Activated gamma-delta T cell (primary cell): ENCODE measurements around the gene CCT5.
"Not testable (repeated sequence)": the region's sequence is repeated elsewhere in the genome, so short reads cannot be mapped to it uniquely, and the experiment has no call there.

Source experiments
- DNase-seq: peaks from one replicate; lab custom pipeline; 2025; lab: John Stamatoyannopoulos, UW

CCT5 gene

GRCh38 chr5:10277773-10278630 lies 27.9 kb downstream of the CCT5 start:
- DNase-seq: no peak

GRCh38 chr5:10278658-10279279 lies 28.7 kb downstream of the CCT5 start:
- DNase-seq: no peak

DNA sequence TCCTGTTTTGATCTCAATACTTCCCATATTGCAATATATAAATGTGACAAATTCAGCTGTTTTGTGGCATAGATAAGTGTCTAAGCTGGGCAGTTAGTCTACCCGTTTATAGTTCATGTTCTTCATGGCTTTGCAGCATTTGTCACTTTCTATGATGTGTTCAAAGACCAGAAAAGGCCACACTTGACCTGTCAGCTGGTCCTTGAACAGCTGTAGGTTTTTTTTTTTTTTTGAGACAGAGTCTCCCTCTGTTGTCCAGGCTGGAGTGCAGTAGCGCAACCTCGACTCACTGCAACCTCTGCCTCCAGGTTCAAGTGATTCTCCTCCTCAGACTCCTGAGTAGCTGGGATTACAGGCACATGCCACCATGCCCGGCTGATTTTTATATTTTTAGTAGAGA lies 29.2 kb downstream of the CCT5 start:
- DNase-seq: no peak

DNA sequence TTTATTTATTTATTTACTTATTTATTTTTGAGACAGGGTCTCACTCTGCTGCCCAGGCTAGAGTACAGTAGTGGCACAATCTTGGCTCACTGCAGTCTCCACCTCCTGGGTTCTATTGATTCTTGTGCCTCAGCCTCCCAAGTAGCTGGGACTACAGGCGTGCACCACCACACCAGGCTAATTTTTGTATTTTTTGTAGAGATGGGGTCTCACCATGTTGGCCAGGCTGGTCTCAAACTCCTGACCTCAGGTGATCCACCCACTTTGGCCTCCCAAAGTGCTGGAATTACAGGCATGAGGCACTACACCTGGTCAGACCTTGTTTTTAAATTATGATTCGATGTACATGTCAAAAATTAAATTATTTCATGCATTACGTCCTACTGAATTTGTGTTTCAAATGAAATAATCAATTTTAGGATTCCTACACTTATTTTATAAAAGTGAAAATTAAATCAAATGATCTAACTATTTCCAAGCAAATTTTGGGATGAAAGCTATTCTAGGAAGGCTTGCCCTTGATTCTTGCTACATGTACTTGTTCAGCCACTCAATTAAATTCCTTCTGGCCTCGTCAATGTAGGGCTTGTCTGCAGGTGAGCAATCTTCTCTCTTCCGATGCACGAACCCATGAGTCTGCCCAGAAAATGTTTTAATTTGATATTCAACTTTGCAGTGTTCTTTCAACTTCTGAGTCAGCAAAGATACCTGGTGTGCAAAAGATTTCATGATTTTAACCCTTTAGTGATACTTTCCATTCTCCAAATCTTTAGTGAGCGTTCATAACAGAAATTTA lies 30.0 kb downstream of the CCT5 start:
- no peak for DNase-seq

DNA sequence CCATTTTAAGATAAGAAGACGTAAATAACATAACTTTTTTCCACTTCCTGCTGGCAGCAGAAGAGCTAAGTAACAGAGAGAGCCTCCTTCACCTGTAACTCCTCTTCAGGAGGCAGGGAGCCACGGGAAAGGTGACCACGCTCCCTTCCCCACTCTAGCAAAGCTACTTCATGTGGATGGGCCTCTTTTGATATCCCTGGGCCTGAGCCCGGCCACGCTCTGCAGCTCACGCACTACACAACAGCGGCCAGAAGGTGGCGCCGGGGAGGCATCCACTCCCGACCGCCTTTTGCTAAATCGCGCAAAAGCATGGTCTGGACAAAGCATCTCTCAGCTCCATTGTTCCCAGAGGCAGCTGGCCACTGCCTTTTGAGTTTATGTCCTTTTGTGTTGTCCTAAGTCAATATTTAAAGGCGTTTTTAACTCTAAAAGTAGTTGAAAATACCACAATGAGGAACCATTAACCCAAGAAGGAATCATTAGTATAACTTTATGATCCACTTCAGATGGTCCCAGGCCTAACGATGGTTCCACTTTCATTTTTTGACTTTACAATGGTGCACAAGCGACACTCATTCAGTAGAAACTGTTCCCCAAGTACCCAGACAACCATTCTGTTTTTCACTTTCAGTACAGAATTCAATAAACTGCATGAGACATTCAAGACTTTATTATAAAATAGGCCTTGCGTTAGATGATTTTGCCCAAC lies 34.0 kb downstream of the CCT5 start:
- peak; percentile 31 for DNase-seq

- not testable (repeated sequence) for DNase-seq
Measured at GRCh38 chr5:10285362-10285761, 35.3 kb downstream of the CCT5 start.

- DNase-seq: no peak
Measured at GRCh38 chr5:10286162-10286861, 36.2 kb downstream of the CCT5 start.

DNA sequence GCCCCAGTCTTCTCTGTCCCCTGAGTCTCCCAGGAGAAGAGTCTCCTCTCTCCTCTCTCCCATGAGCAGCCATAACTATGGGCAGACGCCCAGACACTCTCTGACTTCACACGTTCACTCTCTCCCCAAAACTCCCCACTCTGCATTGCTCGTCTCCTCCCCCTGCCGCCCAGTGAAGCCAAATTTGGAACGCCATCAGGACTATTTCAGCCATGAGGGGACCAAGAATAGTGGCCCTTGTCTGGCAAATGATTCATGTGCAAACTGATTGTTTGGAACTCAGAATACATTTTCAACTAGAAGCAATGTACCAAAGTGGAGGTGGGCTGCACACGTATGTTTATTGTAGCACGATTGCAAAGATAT lies 36.8 kb downstream of the CCT5 start:
- DNase-seq: no peak

DNA sequence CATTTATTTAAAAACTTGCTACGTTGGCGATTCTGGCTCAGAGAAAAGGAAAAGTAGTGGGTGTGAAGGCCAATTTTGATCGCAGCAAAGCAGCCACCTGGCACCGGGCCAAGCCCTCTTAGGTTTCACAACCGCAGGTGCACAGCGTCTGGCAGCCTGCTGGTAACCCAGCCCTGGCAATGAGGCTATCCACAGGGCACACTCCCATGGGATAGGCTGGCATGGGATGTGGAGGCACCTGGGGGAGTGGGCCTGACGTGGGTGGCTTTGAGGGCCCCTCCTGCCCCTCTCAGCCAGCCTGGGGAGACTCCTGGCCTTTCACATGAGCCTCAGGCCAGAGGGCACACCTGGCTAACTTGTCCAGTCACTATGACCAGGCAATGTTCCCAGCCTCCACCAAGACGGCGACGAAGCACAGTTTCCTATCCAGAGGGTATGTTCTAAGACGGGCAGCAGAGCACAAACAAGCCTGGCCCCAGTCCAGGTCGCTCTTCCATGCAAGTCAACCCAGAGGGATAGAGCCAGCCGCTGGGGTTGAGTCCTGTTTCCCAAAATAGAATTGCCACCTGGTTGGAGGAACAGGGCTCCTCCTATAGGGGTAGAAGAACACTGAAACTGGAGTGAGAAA lies 38.6 kb downstream of the CCT5 start:
- no peak for DNase-seq

GRCh38 chr5:10289353-10289752 lies 39.3 kb downstream of the CCT5 start:
- DNase-seq: no peak

- DNase-seq: no peak
Measured at GRCh38 chr5:10289991-10290390, 39.9 kb downstream of the CCT5 start.

- no peak for DNase-seq
Measured at GRCh38 chr5:10290438-10290837, 40.4 kb downstream of the CCT5 start.

- no peak for DNase-seq
Measured at GRCh38 chr5:10291692-10292339, 41.7 kb downstream of the CCT5 start.

DNA sequence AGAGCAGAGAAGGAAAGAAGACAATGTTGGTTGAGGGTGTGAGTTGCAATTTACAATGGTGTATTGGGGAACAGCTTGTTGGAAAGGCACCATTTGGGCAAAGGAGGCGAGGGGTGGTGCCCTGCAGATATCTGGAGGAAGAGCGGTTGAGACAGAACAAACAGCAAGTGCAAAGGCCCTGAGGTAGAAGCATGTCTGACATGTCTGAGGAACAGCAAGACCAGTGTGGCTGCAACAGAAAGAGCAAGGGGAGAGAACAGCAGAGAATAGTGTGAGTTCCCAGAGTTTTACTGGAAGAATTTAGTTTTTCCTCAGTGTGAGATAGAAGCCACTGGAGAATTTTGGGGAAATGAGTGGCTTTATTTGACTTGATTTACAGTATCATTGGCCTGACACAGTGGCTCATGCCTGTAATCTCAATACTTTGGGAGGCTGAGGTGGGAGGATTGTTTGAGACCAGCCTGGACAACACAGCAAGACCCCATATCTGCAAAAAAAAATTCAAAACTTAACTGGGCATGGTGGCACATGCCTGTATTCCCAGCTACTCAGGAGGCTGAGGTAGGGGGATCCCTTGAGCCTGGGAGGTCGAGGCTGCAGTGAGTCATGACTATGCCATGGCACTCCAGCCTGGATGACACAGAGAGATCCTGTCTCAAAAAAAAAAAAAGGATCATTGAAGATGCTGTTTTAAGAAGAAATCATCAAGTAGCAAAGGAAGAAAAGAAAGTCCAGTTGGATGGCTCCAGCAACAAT lies 44.0 kb downstream of the CCT5 start:
- no peak for DNase-seq

DNA sequence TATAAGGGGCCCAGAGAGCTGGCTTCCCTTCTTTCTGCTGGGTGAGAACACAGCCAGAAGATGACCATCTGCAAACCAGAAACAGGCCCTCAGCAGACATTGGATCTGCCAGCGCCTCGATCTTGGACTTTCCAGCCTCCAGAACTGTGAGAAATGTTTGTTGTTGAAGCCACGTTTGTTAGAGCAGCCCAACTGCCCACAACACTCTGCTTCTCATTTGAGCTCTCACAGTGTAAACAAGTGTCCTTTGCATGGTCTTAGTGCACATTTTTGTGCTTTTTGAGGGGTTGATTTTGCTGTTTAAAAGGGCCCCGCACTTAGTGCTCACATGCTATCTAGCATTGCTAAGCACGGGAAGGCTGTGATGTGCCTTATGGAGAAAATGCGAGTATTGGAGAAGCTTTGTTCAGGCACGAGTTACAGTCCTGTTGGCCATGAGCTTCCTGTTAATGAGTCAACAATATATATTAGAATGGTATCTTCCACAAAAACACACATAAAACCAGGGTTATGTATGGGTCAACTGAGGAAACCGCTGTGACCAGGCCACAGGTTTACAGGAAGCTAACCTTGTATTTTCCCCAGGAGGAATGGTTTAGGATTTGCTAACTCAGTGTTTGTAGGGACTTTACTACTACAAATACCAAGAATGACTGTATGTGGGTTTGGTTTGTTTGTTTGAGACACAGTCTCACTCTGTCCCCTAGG lies 45.7 kb downstream of the CCT5 start:
- no peak for DNase-seq

GRCh38 chr5:10297646-10298204 lies 47.6 kb downstream of the CCT5 start:
- no peak for DNase-seq

DNA sequence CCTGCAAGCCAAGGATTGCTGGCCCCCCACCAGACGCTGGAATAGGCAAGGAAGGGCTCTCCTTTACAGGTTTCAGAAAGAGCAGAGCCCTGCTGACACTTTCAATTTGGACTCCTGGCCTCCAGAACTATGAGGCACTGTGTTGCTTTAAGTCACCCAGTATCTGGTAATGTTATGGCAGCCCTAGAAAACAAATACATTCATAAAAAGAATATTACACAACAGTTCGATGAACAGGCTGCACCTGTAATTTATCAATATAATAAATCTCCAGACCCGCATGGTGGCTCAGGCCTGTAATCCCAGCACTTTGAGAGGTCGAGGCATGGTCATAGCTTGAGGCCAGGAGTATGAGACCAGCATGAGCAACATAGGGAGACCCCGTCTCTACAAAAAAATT lies 50.2 kb downstream of the CCT5 start:
- DNase-seq: no peak

GRCh38 chr5:10301266-10301665 lies 51.2 kb downstream of the CCT5 start:
- DNase-seq: no peak
